AG04449 (cell line): Measurements from ENCODE around the gene PROSER1.

Experiments
- CTCF ChIA-PET: fragments of 350-600 bp; formaldehyde crosslinking; extraction: SDS; loops from one replicate; lab custom pipeline; 2021; ENCODE audit warnings: antibody characterized with exemption; lab: Yijun Ruan, JAX
- POLR2A ChIA-PET: fragments of 400-600, 350-600 bp; formaldehyde crosslinking; extraction: SDS; loops from one replicate; lab custom pipeline; 2020; ENCODE audit warnings: antibody characterized with exemption, inconsistent platforms; lab: Yijun Ruan, JAX
- DNase-seq: peaks from one replicate; pipeline ENCODE4 v3.0.0-alpha.2; 2010; ENCODE audit warnings: low read depth, low spot score
- H3K4me3 ChIP-seq: 2 replicates; pipeline ENCODE4 v1.5.1; 2011; ENCODE audit warnings: low read depth, mild to moderate bottlenecking, control low read depth, low read length
- TF ChIP-seq, protein P1 (sequence below): IDR thresholded peaks from one replicate; pipeline ENCODE4 v1.5.1; 2011; ENCODE audit warnings: mild to moderate bottlenecking, moderate library complexity, low read length, control low read depth, inconsistent platforms; ENCODE audit not compliant: insufficient read depth; ENCODE audit errors: missing control alignments

The PROSER1 gene

DNA sequence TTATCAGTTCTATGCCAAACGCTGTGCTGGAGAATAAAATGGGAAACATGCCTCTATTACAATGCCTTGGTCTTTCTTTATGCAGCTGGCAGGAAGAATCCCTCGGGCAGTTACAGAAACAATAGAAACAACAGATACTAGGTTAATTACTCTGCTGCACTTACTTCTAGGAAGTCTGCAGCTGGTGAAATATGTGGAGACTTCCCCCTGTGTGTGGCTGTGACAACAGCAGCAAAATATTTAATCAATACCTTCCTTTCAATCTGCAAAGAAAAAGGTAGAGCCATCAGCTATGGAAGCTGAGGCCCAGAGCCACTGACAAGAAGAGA lies 57.2 kb downstream of the PROSER1 start:
- CTCF ChIA-PET: interaction anchor here (1.5 kb wide), 1 partner anchor 13 kb away, joined by 3 read pairs; no protein-coding TSS in a partner anchor
- TF ChIP-seq, protein P1, sequence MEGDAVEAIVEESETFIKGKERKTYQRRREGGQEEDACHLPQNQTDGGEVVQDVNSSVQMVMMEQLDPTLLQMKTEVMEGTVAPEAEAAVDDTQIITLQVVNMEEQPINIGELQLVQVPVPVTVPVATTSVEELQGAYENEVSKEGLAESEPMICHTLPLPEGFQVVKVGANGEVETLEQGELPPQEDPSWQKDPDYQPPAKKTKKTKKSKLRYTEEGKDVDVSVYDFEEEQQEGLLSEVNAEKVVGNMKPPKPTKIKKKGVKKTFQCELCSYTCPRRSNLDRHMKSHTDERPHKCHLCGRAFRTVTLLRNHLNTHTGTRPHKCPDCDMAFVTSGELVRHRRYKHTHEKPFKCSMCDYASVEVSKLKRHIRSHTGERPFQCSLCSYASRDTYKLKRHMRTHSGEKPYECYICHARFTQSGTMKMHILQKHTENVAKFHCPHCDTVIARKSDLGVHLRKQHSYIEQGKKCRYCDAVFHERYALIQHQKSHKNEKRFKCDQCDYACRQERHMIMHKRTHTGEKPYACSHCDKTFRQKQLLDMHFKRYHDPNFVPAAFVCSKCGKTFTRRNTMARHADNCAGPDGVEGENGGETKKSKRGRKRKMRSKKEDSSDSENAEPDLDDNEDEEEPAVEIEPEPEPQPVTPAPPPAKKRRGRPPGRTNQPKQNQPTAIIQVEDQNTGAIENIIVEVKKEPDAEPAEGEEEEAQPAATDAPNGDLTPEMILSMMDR: no peak
- no peak for DNase-seq
- no peak overlapping the region for H3K4me3 ChIP-seq
- POLR2A ChIA-PET: no interaction called here

GRCh38 chr13:38979891-38980749 lies 57.8 kb downstream of the PROSER1 start:
- TF ChIP-seq, protein P1: no peak
- no peak for DNase-seq

DNA sequence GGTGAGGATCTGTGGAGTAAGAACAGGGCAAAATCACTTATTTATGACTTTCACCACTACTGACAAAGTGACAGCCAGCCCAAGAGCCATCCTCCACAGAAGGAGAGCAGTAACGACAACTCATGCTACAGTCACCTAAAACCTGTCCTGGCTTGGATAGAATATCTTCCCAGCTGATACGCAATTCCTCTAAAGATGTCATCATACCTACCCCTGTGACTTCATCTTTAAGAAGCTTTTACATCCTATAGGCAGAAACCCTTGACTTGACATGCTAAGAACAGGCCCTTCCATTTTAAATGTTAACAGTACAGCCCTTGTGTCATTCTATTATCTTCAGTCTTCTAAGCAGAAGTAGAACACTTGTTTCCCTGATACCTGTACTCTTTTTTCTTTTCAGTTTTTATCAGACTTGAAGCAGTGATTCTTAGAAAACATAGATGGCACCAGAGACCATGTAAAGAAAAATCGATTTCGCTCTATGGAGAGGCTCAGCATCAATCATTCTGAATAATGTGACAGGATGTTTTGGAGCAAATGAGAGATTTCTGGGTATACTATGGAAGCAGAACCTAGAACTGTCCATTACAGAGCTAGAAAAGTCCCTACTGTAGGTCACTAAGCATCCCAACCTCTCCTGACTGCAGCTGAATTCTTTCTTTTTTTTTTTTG lies 67.4 kb downstream of the PROSER1 start:
- CTCF ChIA-PET: no interaction called here
- POLR2A ChIA-PET: no interaction called here
- DNase-seq: no peak
- no peak overlapping the region for H3K4me3 ChIP-seq
- TF ChIP-seq, protein P1: no peak

More at GRCh38 chr13:38979891-38980749, 57.8 kb downstream of the PROSER1 start:
- H3K4me3 ChIP-seq: no peak overlapping the region
- ChIA-PET CTCF (interaction anchor here (1.5 kb wide), 1 partner anchor 13 kb away, joined by 3 read pairs; no protein-coding TSS in a partner anchor), POLR2A (no interaction called here)

DNA sequence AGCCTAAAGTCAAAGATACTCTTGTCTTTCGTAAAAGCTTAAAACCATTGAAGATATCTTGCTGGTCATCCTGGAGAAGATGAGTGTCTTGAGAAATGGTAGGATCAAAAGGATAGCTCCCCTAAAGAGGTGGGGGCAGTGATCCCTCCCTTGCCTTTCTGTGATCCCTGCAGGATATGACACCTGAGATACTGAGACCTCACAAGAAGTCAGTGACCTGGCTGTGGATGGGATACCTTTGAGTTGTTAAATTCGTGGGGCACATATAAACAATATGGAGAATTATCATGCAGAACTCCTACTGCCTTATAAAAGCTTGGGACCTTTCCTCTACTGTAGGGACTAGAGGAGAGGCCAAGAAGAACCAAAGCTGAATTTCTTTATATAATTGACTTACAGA lies 68.7 kb downstream of the PROSER1 start:
- TF ChIP-seq, protein P1: no peak
- DNase-seq: no peak
- ChIA-PET POLR2A (no interaction called here), CTCF (interaction anchor here (0.6 kb wide), 1 partner anchor 699 kb away, joined by 3 read pairs; no protein-coding TSS in a partner anchor)
- H3K4me3 ChIP-seq: no peak overlapping the region

DNA sequence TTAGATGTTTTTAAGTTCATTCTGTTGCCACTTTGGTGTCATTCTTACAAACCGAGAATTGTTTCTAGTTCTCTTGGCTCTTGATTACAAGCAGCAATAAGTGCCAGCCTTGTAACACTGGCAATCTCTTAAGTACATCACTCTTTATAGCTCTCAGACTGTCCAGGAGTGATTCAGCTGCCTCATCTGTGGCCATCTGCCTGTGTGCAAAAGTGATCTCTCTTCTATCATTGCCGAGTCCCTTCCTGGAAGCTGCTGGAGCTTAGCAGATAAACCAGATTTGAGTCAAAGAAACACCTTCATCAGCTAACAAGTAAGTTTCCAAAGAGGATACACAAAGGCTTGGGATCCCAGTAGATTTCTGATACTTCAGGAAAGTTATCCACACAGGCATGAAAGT lies 70.4 kb downstream of the PROSER1 start:
- DNase-seq: no peak
- CTCF ChIA-PET: no interaction called here

More for the DNA sequence above, 70.4 kb downstream of the PROSER1 start:
- no peak overlapping the region for H3K4me3 ChIP-seq
- TF ChIP-seq, protein P1: no peak
- POLR2A ChIA-PET: no interaction called here
